GM18499 (cell line): ENCODE results near the gene NDUFS1.
"Not testable (repeated sequence)": the region's sequence is repeated elsewhere in the genome, so short reads cannot be mapped to it uniquely, and the experiment has no call there.

ENCODE experiments used
- ATAC-seq: cut with Tn5 transposase; IDR thresholded peaks from one replicate; pipeline ENCODE4 v1.9.1; 2021; ENCODE audit warnings: moderate number of reproducible peaks; ENCODE audit not compliant: insufficient read depth, unreplicated experiment

Gene NDUFS1

DNA sequence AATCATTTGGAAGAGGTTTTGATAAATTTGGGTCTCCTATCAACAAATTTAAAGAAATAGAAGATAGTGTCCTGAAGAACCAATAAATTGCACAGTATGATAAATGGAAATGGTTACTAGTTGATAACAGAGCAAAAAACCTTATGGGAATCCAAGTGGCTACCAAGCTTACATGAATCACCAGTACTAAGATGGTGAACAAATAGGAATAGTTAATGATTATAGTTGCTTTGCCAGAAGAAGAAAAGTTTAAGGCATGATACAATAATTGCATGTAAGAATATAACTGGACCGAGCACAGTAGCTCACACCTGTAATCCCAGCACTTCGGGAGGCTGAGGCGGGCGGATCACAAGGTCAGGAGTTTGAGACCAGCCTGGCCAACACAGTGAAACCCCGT is 53.7 kb downstream of the NDUFS1 start:
- no peak for ATAC-seq

DNA sequence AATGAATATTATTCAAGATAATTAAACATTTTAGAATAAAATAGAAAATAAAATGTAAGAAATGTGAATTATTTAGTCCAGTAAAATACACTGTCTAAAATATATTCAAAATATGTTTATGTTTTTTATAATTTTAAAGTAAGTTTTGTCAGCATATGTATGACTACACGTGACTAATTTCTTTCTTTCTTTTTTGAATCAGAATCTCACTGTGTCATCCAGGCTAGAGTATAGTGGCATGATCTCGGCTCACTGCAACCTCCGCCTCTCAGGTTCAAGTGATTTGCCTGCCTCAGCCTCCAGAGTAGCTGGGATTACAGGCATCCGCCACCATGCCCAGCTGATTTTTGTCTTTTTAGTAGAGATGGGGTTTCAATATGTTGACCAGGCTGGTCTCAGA is 54.2 kb downstream of the NDUFS1 start:
- ATAC-seq = no peak

DNA sequence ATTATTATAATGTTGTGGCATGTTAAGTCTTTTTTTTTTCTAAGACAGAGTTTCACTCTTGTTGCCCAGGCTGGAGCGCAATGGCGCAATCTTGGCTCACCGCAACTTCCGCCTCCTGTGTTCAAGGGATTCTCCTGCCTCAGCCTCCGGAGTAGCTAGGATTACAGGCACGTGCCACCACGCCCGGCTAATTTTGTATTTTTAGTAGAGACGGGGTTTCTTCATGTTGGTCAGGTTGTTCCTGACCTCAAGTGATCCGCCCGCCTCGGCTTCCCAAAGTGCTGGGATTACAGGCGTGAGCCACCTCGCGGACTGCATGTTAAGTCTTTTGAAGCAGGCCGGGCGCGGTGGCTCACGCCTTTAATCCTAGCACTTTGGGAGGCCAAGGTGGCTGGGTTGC is 60.4 kb downstream of the NDUFS1 start:
- not testable (repeated sequence) for ATAC-seq

DNA sequence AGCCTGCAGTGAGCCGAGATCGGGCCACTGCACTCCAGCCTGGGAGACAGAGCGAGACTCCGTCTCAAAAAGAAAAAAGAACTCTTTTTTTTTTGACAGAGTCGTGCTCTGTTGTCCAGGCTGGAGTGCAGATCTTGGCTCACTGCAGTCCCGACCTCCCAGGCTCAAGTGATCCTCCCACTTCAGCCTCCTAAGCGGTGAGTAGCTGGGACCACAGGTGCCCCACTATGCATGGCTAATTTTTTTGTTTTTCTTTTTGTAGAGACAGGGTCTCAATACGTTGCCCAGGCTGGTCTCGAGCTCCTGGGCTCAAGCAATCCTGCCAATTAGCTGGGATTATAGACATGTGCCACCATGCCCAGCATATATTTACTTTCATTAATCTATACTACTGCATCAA is 60.8 kb downstream of the NDUFS1 start:
- ATAC-seq = no peak

DNA sequence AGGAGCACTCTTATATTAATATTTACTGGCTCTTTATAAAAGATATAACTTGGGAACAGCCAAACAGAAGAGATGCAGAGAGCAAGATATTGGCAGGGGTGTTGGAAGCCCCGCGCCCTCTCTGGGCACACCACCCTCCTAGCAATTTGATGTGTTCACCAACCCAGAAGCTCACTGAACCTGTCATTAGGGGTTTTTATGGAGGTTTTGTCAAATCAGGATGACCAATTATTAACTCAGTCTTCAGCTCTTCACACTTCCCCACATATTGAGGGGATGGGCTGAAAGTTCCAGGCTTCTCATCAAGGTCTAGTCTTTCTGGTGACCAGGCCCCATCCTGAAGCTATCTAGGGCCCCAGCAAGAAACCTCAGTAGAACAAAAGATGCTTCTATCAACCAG is 62.4 kb downstream of the NDUFS1 start:
- ATAC-seq = no peak

DNA sequence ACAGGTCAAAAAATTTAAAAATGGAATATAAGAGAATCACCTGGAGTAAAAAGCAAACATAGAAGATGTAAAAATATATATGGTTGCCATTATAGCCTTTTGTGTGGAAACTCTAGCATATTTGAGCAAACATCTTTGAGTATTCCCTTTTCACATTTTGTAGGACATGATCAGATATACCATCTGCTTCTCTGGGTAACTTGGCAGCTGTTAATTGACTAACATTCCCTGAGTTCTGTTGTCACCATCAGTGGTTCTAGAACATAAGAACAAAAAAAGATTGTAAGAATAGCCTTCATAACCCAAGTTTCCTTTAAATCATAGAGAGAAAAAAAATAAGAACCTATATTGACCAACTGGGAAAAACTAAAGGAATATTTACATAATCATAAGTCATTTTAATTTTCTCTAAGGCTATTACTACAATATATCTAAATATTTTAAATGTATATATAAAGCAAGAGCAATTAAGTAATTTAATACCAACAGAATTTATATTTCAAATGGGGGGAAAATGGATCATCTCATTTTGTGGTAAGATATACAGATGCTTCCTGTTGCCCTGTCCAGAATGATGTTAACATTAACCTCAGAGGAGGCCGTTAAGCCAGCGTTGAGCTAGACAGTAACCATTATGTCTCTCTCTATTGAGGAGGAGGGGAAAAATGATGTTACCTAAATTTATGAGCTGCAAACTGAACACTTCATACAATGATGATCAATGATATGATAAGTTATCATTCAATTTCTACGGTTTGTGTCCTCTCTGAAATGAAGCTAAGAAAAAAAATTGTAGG is 63.5 kb downstream of the NDUFS1 start:
- no peak for ATAC-seq

DNA sequence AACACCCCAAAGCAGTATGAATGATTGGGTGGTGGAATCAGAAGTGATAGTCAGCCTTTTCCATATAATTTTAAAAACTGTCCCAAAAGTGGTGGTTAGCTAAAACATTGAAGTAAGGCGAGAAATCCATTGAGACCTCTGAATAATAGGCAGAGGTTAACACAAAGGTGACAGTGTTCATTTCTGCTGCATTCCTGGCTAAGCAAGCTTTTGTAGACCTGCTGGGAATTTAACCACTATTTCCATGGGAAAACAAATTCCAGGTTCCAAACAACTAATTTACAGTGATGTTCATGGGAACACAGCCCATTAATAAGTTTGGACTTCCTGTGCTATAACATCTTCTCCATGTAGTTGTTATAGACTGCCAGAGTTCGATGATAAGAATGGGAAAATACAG is 66.9 kb downstream of the NDUFS1 start:
- ATAC-seq = no peak

DNA sequence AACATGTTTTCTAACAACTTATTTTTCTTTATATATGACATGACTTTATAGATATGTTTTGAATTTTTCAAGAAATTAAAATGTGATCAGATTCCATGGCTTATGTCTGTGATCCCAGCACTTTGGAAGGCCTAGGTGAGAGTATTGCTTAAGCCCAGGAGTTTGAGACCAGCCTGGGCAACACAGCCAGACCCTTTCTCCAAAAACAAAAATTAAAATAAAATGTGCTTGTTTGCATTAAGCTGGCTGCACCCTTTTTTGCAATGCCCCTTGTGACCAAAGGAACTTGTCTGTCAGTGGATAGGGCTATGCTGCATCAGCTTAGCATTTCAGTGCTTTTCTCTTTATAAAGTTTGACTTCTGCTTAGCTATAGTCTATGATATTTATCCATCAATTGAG is 71.0 kb downstream of the NDUFS1 start:
- no peak for ATAC-seq

DNA sequence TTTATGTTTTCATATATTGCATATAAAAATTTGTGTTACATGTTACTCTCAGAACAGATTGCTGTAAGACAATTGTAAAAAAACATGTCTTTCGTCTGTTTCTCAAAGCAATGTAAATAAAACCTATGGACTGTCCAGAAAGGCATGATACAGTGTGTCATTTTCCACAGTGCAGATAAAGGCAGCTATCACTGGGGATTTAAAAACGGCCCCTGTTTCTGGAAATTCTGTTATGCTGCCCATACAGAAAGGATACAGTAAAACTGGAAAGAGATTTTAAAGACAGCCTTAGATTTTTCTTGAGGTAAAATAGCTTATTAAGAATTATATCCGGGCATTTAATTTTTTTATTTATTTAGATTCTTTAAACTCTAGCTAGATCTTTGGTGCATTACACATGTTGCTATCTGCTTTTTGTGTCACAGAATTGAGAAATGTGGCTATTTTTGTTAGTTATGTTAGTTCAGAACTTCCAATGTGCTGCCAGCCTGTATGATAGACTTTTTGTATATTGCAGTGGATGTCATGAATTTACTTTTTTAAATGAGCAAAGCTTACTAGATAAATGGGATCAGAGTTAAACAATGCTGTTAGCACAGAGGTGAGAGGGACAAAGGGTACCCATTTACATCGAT is 72.4 kb downstream of the NDUFS1 start:
- ATAC-seq = no peak

DNA sequence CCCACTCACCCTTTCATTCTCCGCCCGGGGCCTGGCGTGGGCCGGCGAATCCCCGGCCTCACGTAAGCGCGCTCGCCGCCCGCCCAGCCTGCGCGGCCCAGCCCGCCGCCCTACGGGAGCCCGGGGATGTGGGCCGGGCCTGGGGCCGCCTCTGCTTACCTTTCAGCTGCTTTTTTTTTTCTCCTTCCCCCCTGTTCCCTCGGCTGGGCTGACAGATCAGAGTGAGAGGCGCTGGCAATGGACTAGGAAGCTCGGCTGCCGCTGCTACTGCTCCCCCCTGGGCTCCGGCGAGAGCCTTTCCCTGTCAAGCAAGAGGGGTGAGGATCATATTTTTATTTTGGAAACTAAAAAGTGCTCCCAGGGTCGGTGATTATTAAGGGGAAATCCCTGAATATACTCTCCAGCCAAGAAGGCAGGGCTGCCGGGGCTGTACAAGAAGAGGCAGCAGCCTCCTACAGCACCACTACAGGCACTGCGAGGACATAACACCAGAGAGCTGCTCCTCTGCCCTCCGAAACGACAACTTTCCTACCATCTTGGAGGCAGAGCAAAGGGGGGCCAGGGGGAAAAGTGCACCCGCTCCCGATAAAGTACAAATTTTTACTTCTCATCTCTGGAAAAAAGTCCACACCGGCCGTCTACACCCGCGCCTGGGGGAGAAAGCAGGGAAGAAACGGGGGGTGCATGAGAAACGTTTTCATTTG is 73.3 kb downstream of the NDUFS1 start, which contains the start of gene INO80D:
INO80D (minus strand) TSS at position 433 of the 704 bp plus-strand sequence. CDS start 23,158 bp downstream, outside the sequence.
- peak; percentile 71 for ATAC-seq

DNA sequence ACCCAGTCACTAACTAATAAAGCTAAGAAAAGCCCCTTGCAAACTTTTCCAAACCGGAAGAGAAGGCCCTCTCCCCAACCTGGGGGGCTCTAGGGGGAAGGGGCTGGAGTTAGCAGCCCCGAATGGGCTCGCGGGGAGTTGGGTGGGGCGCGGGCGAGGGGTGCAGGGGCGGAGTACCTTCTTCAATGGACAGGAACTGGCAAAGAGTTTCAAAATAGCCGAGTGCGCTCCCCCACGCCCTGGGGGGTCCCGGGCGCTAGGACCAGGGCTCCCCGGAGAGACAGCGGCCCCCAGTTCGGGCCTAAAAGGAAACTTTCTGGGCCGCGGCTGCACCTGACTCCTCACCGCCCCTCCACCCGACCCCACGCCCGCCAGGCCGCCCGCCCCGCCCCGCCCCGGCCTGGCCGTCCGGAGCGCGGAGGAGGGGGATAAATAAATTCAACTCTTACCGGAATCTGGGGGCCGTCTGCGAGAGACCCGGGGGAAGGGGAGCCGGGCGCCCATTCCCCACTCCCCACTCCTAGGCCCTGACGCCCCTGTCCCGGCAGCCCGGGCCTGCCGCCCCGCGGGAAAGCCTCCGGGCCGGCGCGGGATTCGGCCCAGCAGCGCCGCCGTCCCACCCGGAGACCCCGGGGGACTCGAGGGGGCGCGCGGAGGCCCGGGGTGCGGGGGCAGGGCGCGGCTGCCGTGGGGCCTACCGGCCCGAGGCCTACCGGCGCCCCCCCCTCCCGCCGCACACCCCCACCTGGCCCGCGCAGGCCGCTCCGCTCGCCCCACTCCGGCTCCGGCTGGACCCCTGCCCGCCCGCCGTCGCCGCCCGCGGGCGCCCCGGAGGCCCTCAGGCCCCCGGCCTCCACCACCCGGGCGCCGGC is 74.1 kb downstream of the NDUFS1 start:
- ATAC-seq = peak; percentile 0

DNA sequence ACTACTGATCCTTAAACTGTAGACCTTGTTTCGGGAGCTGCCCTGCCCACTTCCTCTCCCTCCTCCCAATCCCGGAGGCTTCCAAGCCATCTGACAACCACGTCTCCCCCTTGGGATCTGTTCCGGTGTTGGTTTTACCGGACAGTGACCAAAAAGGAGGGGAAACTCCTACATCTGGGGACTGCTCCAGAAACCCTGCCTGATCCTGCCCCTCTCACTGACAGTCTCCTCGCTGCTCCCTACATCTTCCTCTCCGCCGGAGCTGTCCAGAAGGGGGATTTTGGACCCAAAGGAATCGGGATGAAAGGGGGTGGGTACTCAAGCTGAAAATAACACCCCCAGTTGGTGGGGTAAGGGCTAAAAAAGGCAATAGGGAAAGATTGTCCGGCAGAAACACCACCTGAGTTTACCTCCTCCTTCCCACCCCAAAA is 74.8 kb downstream of the NDUFS1 start:
- ATAC-seq = no peak

DNA sequence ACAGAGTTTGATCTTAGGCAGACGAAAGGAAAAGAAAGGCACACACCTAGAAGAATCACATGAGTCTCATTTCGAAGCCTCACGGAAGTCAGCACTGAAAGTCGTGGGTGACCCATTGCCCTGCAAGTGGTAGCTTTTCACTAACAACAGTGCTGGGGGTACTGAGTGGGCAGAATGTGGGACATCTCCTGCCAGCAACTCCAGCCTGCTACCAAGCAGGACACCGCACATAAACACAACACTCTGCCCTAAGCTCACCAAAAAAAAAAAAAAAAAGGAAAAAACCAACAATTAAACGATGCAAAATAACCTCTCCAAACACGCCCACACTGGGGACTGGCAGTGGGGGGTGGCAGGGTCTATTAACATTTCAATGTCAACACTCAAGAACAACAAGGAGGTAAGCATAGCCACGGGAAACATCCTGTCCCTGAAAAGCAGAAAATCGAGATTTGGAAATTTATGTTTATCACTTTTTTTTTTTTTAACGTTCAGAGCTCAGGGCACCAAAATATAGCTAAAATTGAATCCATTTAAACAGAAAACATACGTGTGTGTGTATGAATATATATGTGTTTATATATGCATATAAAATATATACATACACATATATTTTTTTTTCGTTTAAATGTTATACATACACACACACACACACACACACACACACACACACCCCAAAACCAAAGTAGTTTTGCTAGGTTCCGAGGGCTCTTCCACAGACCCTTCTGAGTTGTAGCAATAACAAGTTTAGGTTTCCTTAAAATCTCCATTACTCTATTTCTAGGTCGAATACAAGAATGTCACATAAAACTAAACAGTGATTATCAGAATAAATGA is 75.4 kb downstream of the NDUFS1 start:
- ATAC-seq = no peak

DNA sequence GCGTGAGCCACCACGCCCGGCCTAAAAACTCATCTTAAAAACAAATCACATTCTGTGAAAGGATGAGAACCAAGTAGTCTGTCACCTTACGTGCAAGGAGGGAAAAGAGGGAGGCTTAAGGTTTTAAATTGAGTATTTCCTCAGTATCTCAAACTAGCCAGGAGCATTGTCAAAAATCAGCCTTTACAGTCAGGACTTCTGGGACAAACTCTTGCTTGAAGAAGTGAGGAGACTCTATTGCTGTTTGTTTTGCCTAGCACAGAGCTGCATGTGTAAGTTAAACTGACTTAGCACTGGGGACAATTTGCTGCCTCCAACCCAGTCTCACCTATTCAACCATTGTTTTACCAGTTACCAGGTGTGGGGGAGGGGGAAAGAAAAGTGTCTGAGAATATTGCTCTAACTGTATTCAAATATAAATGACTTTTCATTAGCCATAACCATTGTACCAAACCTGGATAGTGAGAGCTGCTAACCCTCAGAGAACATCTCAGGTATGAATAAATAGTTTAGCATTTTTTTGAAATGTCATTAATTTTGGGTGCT is 76.9 kb downstream of the NDUFS1 start:
- ATAC-seq = no peak

DNA sequence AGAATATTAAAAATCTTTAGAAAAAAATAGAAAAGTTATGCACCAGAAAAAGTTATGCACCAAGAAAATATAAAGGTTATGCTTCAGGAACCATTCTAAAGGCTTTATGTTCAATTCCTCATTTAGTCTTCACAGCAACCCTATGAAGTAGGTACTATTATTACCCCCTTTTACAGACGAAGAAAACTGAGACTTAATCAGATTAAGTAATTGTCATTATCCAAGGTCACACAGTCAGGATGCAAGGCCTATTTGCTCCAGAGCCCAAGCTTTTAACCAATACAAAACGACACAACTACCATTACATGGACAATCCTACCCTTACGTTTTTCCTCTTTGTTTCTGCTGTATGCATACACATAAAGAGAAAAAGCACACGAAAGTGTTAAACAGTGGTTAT is 78.3 kb downstream of the NDUFS1 start:
- no peak for ATAC-seq

DNA sequence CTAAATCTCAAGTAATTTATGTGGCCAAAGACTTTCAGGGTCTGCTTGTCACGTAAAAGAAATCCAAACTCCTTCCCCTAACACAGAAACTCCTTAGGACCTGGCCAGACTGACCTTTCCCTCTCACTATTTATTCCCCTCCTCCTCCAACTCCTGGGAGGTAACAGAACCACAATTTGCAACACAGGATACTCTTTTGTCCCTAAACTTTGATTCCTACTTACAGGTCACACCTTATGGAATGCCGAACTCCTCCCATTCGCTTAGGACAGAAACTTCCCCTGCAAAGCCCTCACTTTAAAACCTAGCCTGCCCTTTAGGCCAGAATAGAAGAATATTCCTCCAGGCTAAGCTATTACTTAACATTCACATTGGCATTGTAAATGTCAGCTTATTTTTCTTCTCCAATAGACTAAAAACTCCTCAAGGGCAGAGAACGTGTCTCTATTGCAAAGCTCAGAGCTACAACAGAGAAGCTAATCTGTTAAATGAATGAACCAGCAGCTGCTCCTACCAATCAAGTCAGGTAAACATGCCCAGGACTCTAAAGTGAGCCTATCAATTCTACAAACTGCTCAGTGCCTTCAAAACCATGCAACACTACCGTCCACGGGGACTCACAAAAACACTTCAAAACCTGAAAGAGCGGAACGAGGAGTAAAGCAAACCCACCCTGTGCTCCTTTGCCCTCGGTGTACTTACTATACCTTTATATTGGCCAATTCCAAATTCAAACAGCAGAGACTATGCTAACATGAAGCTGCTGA is 79.4 kb downstream of the NDUFS1 start:
- ATAC-seq = no peak

DNA sequence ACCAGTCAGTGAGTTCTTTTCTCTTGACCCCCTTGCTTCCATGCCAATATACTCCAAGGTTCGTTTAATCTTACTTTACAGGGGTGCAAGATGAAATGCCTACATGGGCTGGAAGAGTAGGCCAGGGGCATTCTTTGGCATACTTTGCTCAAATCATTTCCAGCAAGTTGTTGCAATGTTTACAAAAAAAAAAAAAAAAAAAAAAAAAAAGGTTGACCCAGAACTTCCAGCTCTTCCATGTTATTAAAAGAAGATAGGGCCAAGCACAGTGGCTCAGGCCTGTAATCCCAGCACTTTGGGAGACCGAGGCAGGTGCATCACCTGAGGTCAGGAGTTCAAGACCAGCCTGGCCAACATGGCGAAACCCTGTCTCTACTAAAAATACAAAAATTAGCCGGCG is 81.4 kb downstream of the NDUFS1 start:
- ATAC-seq = not testable (repeated sequence)

DNA sequence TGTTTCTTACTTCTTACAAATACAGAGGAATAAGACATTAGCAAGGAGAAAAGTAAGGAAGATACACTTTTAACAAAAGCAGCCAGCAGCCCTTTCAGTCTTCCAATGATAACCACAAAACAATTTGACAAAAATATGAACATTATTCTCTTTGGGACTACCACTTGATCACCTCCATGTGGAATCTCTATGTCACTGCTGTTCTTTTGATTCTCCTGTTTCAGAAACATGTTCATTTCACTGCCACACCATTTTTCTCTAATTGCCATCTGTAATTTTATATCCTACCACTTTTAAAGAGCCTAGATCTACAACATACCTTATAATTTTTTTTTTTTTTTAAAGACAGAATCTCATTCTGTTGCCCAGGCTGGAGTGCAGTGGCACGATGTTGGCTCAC is 84.1 kb downstream of the NDUFS1 start:
- ATAC-seq = no peak
